GM12878 (cell line): Measurements from ENCODE around the gene PKLR. TPM values are rescaled to one million over a fixed set of nuclear protein-coding genes. Genes with fewer than 3 reads are reported as not detected.
A peak's percentile ranks its signal among the peaks of the same experiment; 100 is the strongest.

ENCODE experiments used
- ATAC-seq: fragments of 200-7000 bp; cut with Tn5 transposase; 3 replicates; pipeline ENCODE4 v1.9.1; 2020; ENCODE audit warnings: mild to moderate bottlenecking, moderate library complexity
- BruUV-seq: library from RNA; stranded (reverse); fragments of 400-500 nt; replicated peaks from 2 replicates; lab custom pipeline; 2021; lab: Mats Ljungman, UMichigan
- CTCF ChIA-PET: fragments of 300-600 bp; sonication (Branson Sonifier 250); formaldehyde crosslinking; extraction: SDS; loops from one replicate; lab custom pipeline; 2021; ENCODE audit warnings: inconsistent platforms; lab: Yijun Ruan, JAX
- POLR2A ChIA-PET: fragments of 350-600 bp; formaldehyde crosslinking; extraction: SDS; loops from one replicate; lab custom pipeline; 2021; ENCODE audit warnings: inconsistent platforms; lab: Charles Lee
- RAD21 ChIA-PET: fragments of 300-600 bp; sonication (Branson Sonifier 250); formaldehyde crosslinking; loops from one replicate; lab custom pipeline; 2023; ENCODE audit warnings: antibody characterized with exemption; ENCODE audit not compliant: unreplicated experiment; lab: Charles Lee
- SMC1A ChIA-PET: fragments of 300-600 bp; sonication (Branson Sonifier 250); formaldehyde crosslinking; loops from one replicate; lab custom pipeline; 2023; ENCODE audit not compliant: unreplicated experiment, uncharacterized antibody; lab: Charles Lee
- DNase-seq: peaks from one replicate; pipeline ENCODE4 v3.0.0-alpha.2; 2011; ENCODE audit warnings: low read depth, low spot score
- FAIRE-seq: peaks from 3 replicates; lab custom pipeline; 2011; peaks lifted over from hg19 to GRCh38; lab: Jason Lieb, UNC
- H2AFZ ChIP-seq: 2 replicates; pipeline ENCODE4 v1.6.0; 2011; ENCODE audit warnings: low read depth, low read length, control low read depth; ENCODE audit not compliant: control insufficient read depth
- H3K27ac ChIP-seq: 2 replicates; pipeline ENCODE4 v1.5.1; 2011; ENCODE audit warnings: control low read depth; ENCODE audit not compliant: control insufficient read depth, insufficient read depth
- H3K27me3 ChIP-seq, 2 experiments: replicated peaks in 1 of 2; 2 replicates each; pipeline versions ENCODE4 v1.6.0 to v1.6.1; 2011; ENCODE audit warnings: low read length in 1 of 2; ENCODE audit not compliant: control insufficient read depth in 2 of 2, insufficient read depth in 2 of 2
- H3K36me3 ChIP-seq, 2 experiments: 2 replicates each; pipeline ENCODE4 v1.5.1; 2011; ENCODE audit warnings: low read length in 1 of 2; ENCODE audit not compliant: control insufficient read depth in 2 of 2, insufficient read depth in 2 of 2
- H3K4me1 ChIP-seq: 2 replicates; pipeline ENCODE4 v1.6.1; 2011; ENCODE audit warnings: mild to moderate bottlenecking, low read length, moderate library complexity, mixed read lengths; ENCODE audit not compliant: control insufficient read depth, insufficient read depth
- H3K4me2 ChIP-seq: 2 replicates; pipeline ENCODE4 v1.6.0; 2011; ENCODE audit warnings: control low read depth; ENCODE audit not compliant: control insufficient read depth, insufficient read depth
- H3K4me3 ChIP-seq: fragments of 200-600 bp; sonication (generic); 2 replicates; pipeline ENCODE4 v1.5.1; 2016
- H3K79me2 ChIP-seq: 2 replicates; pipeline ENCODE4 v1.6.0; 2011; ENCODE audit warnings: low read length; ENCODE audit not compliant: control insufficient read depth, insufficient read depth
- H3K9ac ChIP-seq: 2 replicates; pipeline ENCODE4 v1.8.0; 2011; ENCODE audit warnings: low read length, control low read depth, mixed read lengths; ENCODE audit not compliant: control insufficient read depth, insufficient read depth
- H3K9me3 ChIP-seq: replicated peaks from 3 replicates; pipeline ENCODE4 v1.5.1; 2011; ENCODE audit warnings: mild to moderate bottlenecking, low read length; ENCODE audit not compliant: control insufficient read depth, insufficient read depth
- H4K20me1 ChIP-seq: 2 replicates; pipeline ENCODE4 v1.6.0; 2011; ENCODE audit not compliant: control insufficient read depth, insufficient read depth
- BHLHE40 ChIP-seq, 2 experiments: fragments of 450-650 bp in 1 of 2; IDR thresholded peaks; 2 replicates each; pipeline ENCODE4 v1.6.1; 2011 to 2017; ENCODE audit warnings: low read depth in 2 of 2, borderline replicate concordance in 1 of 2, improper control_type of control experiment in 1 of 2, low read length in 1 of 2, mild to moderate bottlenecking in 1 of 2
- CHD1 ChIP-seq: IDR thresholded peaks from 2 replicates; pipeline ENCODE4 v1.6.1; 2012; ENCODE audit warnings: low read depth, low read length, improper control_type of control experiment
- EGR1 ChIP-seq, 2 experiments: IDR thresholded peaks; 1 replicate in 1 of 2; 2 replicates in 1 of 2; pipeline ENCODE4 v1.6.1; 2011 to 2012; ENCODE audit warnings: low read depth in 2 of 2, low read length in 2 of 2, borderline replicate concordance in 1 of 2, mild to moderate bottlenecking in 1 of 2, moderate library complexity in 1 of 2
- HDAC2 ChIP-seq: fragments of 200-600 bp; sonication (generic); IDR thresholded peaks from 2 replicates; pipeline ENCODE4 v1.6.1; 2017
- HSF1 ChIP-seq: fragments of 150-350 bp; IDR thresholded peaks from 2 replicates; pipeline ENCODE4 v1.6.1; 2014; ENCODE audit warnings: mild to moderate bottlenecking, low read depth, low read length
- IKZF2 ChIP-seq, 2 experiments: fragments of 450-650 bp; IDR thresholded peaks; 2 replicates each; pipeline ENCODE4 v1.6.1; 2017; ENCODE audit warnings: mild to moderate bottlenecking in 2 of 2, moderate library complexity in 2 of 2
- MYC ChIP-seq: IDR thresholded peaks from 2 replicates; pipeline ENCODE4 v1.6.1; 2011; ENCODE audit warnings: mild to moderate bottlenecking, low read length, moderate library complexity, inconsistent platforms; ENCODE audit not compliant: insufficient read depth, insufficient replicate concordance, insufficient read length, severe bottlenecking
- NFXL1 ChIP-seq: fragments of 450-650 bp; IDR thresholded peaks from 2 replicates; pipeline ENCODE4 v1.6.1; 2017; ENCODE audit warnings: antibody characterized with exemption, mild to moderate bottlenecking, borderline replicate concordance
- NR2C2 ChIP-seq: IDR thresholded peaks from 2 replicates; pipeline ENCODE4 v1.6.1; 2011; ENCODE audit warnings: borderline replicate concordance, low read depth; ENCODE audit not compliant: control insufficient read depth, insufficient read length
- PML ChIP-seq: IDR thresholded peaks from 2 replicates; pipeline ENCODE4 v1.6.1; 2012; ENCODE audit warnings: low read length, inconsistent platforms
- RELB ChIP-seq: fragments of 450-650 bp; IDR thresholded peaks from 2 replicates; pipeline ENCODE4 v1.6.1; 2017; ENCODE audit warnings: low read depth, mild to moderate bottlenecking, moderate library complexity
- TAF1 ChIP-seq: IDR thresholded peaks from 2 replicates; pipeline ENCODE4 v1.6.1; 2011; ENCODE audit warnings: mild to moderate bottlenecking, low read depth, low read length, borderline replicate concordance
- TBL1XR1 ChIP-seq: IDR thresholded peaks from 2 replicates; pipeline ENCODE4 v1.6.1; 2012; ENCODE audit warnings: low read depth, low read length, improper control_type of control experiment
- TCF7 ChIP-seq: IDR thresholded peaks from 2 replicates; pipeline ENCODE4 v1.6.1; 2014; ENCODE audit warnings: antibody characterized with exemption, borderline replicate concordance
- ZNF384 ChIP-seq: IDR thresholded peaks from 2 replicates; pipeline ENCODE4 v1.6.1; 2012; ENCODE audit warnings: low read depth, mild to moderate bottlenecking, low read length, improper control_type of control experiment, borderline replicate concordance
- ZZZ3 ChIP-seq: IDR thresholded peaks from 2 replicates; pipeline ENCODE4 v1.6.1; 2011; ENCODE audit warnings: low read depth; ENCODE audit not compliant: control insufficient read depth, insufficient read length
- WGBS: methylation state at CpG from one replicate; pipeline ENCODE4 v1.1.6; 2016; ENCODE audit warnings: low lambda C conversion rate; ENCODE audit not compliant: insufficient replicate concordance, insufficient coverage; ENCODE audit errors: missing lambda C conversion rate; 5-methylcytosine and 5-hydroxymethylcytosine counted together
- in situ Hi-C: fragments of 300-500 bp; cut with MboI; formaldehyde crosslinking; loops from 9 replicates; pipeline ENCODE4 v1.14.3; 2018; ENCODE audit warnings: mixed read lengths
- intact Hi-C: fragments of 100-400 bp; cut with micrococcal nuclease; formaldehyde crosslinking; loops from one replicate; pipeline ENCODE4 v1.14.2; 2022; ENCODE audit not compliant: unreplicated experiment
- polyA plus RNA-seq, 11 experiments: library from polyadenylated mRNA; depleted of rRNA in 4 of 11; unstranded in 6 of 11; stranded (reverse) in 5 of 11; fragments of >200 nt; fragmentation: Nextera tagmentation in 4 of 11; fragmentation: Illumina TruSeq in 1 of 11; extraction: Ambion mirVana in 4 of 11; extraction: Trizol in 1 of 11; gene quantifications; 1 replicate in 1 of 11; 2 replicates in 10 of 11; pipeline versions ENCODE4 v1.2.1 to v1.2.3, GENCODE V29; 2011 to 2016; ENCODE audit warnings: inconsistent platforms in 2 of 11, missing spikeins in 2 of 11, low read depth in 1 of 11
- total RNA-seq, 4 experiments: library from RNA; depleted of rRNA in 3 of 4; stranded (reverse); fragments of >200 nt in 3 of 4; fragmentation: Illumina TruSeq in 1 of 4; extraction: Trizol in 1 of 4; gene quantifications; 2 replicates each; pipeline versions ENCODE4 v1.2.1 to v1.2.3, GENCODE V29; 2013 to 2021

PKLR gene
- total and polyA plus RNA-seq, 10 of the 15 experiments (the other 5 are each of a cell fraction or from before 2014, with no cell fraction given), result 0.04 to 0.15 (median 0.08) TPM; not detected in 7

GRCh38 chr1:155308493-155309422 lies 7.5 kb upstream of the PKLR start, which contains the start of gene FDPS:
TSS of gene FDPS (plus strand) at chr1:155308866. CDS start at chr1:155309790, 924 bp downstream.
- BruUV-seq, result TSS peak; percentile 87
- H3K27ac ChIP-seq, result peak within 1 kb of the TSS; percentile 99
- ChIA-PET CTCF (interaction anchor here (0.7 to 5.3 kb wide), 10 partner anchors 8 to 136 kb away, joined by 3 to 74 read pairs (median 4); partner anchors contain the start of genes ENTREP3, KRTCAP2 and RUSC1), RAD21 (interaction anchor here (0.7 to 4.8 kb wide), 7 partner anchors 12 to 68 kb away, joined by 3 to 44 read pairs (median 6); partner anchors contain the start of genes CLK2, RUSC1 and SCAMP3), SMC1A (interaction anchor here (0.5 to 5.8 kb wide), 8 partner anchors 9 to 181 kb away, joined by 3 to 44 read pairs (median 4); partner anchors contain the start of genes ENTREP3 and SCAMP3), POLR2A (interaction anchor here (0.6 to 4.4 kb wide), 16 partner anchors 8 to 699 kb away, joined by 3 to 41 read pairs (median 6); partner anchors contain the start of genes CLK2, HCN3, RUSC1 and THBS3)
- H2AFZ ChIP-seq, result peak within 1 kb of the TSS; percentile 57
- peak; percentile 95 for FAIRE-seq
- no peaks in the 10 kb centered on the region for H4K20me1 ChIP-seq
- peak; percentile 99 for DNase-seq
- intact Hi-C loops (loop anchor here (1.0 to 2.0 kb wide), 2 partner anchors 30 to 36 kb away; partner anchors contain the start of gene CLK2), in situ Hi-C loops (no loop called here)
- peaks cover 14% of the 10 kb centered on the region for H3K4me1 ChIP-seq
- H3K4me2 ChIP-seq, result peak within 1 kb of the TSS; percentile 94
- ATAC-seq, result peak; percentile 95
- H3K36me3 ChIP-seq, result peaks cover 0 to 22% of the 10 kb centered on the region in 2 experiments
- H3K9ac ChIP-seq, result peak within 1 kb of the TSS; percentile 100
- no peaks in the 10 kb centered on the region for H3K27me3 ChIP-seq
- peak within 1 kb of the TSS; percentile 96 for H3K4me3 ChIP-seq
- H3K79me2 ChIP-seq, result peaks cover 46% of the 10 kb centered on the region
- under 1% methylated on average over 51 of the region's 51 CpGs for WGBS
- H3K9me3 ChIP-seq, result no peaks in the 10 kb centered on the region
- TF ChIP-seq HDAC2 (no peak), NR2C2 (no peak), HSF1 (no peak), PML (peak; percentile 73; the same call in 1 of the 2 replicates), CHD1 (0 out of 2 replicates have a peak, but pooled peaks have one; percentile 47), RELB (peak; percentile 20; the same call in 1 of the 2 replicates), NFXL1 (no peak), IKZF2 (IDR thresholded peaks at IDR 0.05) (no peak), TBL1XR1 (peak; percentile 56; the same call in 1 of the 2 replicates), MYC (no peak), ZZZ3 (no peak), TAF1 (peak; percentile 82), BHLHE40 (IDR thresholded peaks at IDR 0.05; ENCODE audit: borderline replicate concordance in 1 of 2, low read depth in 2 of 2, low read length in 1 of 2) (peak; percentile 76 to 89), TCF7 (no peak), ZNF384 (no peak), EGR1 (IDR thresholded peaks at IDR 0.05; ENCODE audit: borderline replicate concordance in 1 of 2, low read depth in 2 of 2, low read length in 2 of 2) (no peak)
